Esophagus squamous epithelium (tissue), 5 donors: ENCODE measurements around the gene OR8G5. TPM values are rescaled to one million over a fixed set of nuclear protein-coding genes. Genes with fewer than 3 reads are reported as not detected.
"Not testable (repeated sequence)": the region's sequence is repeated elsewhere in the genome, so short reads cannot be mapped to it uniquely, and the experiment has no call there.

Experiments used
- DNase-seq: peaks from one replicate; lab custom pipeline; 2025; lab: John Stamatoyannopoulos, UW
- H3K27ac ChIP-seq, 4 donors: fragments of 200-600 bp; sonication (generic); one replicate each; pipeline ENCODE4 v1.5.1; 2016 to 2019; ENCODE audit warnings: mild to moderate bottlenecking in 1 of 4
- H3K27me3 ChIP-seq, 4 donors: fragments of 200-600 bp; sonication (generic); 1 replicate in 3 of 4; 2 replicates in 1 of 4; pipeline versions ENCODE4 v1.5.1 to v1.6.0; 2017 to 2021; ENCODE audit warnings: antibody characterized with exemption in 1 of 4
- H3K36me3 ChIP-seq, 3 donors: fragments of 200-600 bp; sonication (generic); one replicate each; pipeline ENCODE4 v1.5.1; 2016 to 2019
- H3K4me1 ChIP-seq, 3 donors: fragments of 200-600 bp; sonication (generic); one replicate each; pipeline ENCODE4 v1.5.1; 2017 to 2019
- H3K4me3 ChIP-seq, 4 donors: fragments of 200-600 bp; sonication (generic); 1 replicate in 3 of 4; 2 replicates in 1 of 4; pipeline ENCODE4 v1.5.1; 2016 to 2019; ENCODE audit warnings: mild to moderate bottlenecking in 2 of 4, moderate library complexity in 1 of 4
- H3K9me3 ChIP-seq, 3 donors: fragments of 200-600 bp; sonication (generic); one replicate each; pipeline ENCODE4 v1.5.1; 2016 to 2019
- POLR2A ChIP-seq, 4 donors: fragments of 450-650 bp; IDR thresholded peaks; one replicate each; pipeline ENCODE4 v1.6.1; 2017; ENCODE audit warnings: antibody characterized with exemption in 4 of 4, mild to moderate bottlenecking in 4 of 4, moderate library complexity in 3 of 4
- WGBS, 2 donors: methylation state at CpG; one replicate each; pipeline ENCODE4 v1.1.5; 2018; 5-methylcytosine and 5-hydroxymethylcytosine counted together
- intact Hi-C: fragments of 100-400 bp; cut with DNase I; formaldehyde crosslinking; loops from one replicate; pipeline ENCODE4 v1.15.0; 2022
- total RNA-seq, 4 donors: library from RNA; depleted of rRNA; stranded (reverse); fragments of >200 nt; gene quantifications; one replicate each; pipeline ENCODE4 v1.1.0, GENCODE V29; 2016
- TF ChIP-seq, protein P1 (sequence below), 6 experiments: fragments of 450-650 bp in 4 of 6; fragments of 200-600 bp in 2 of 6; sonication (generic) in 2 of 6; IDR thresholded peaks; one replicate each; pipeline ENCODE4 v1.5.1; 2016 to 2019; ENCODE audit warnings: antibody characterized with exemption in 6 of 6, mild to moderate bottlenecking in 4 of 6, moderate library complexity in 4 of 6
- donor health status: DM: yes; HTN: yes; CAD: no.

Gene OR8G5
- total RNA-seq, 4 donors from 2014 or later = not detected

DNA sequence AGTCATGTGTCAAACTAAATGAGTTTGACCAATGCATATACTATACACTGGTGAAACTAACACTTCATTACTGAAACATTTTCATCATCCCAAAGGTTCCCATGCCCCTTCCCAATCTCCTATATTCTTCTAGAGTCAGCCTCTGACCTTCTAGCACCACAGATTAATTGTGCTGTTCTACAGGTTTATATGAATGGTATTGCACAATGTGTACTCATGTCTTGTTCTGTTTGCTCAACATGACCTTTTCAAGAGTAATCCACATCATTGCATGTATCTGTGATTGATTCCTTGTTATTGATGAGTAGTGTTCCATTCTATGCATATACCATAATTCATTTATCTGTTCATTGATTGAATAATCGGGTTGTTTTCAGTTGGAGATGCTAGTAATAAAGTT lies 22.8 kb upstream of the OR8G5 start:
- Histone ChIP-seq H3K9me3 (no peaks in the 10 kb centered on the region), H3K27me3 (no peaks in the 10 kb centered on the region), H3K4me1 (no peaks in the 10 kb centered on the region), H3K4me3 (no peak overlapping the region), H3K36me3 (no peaks in the 10 kb centered on the region), H3K27ac (no peak overlapping the region)
- 0 to 38% methylated on average over 1 of the region's 1 CpG for WGBS, 2 donors
- TF ChIP-seq POLR2A (IDR thresholded peaks at IDR 0.05) = no peak
- TF ChIP-seq, protein P1, sequence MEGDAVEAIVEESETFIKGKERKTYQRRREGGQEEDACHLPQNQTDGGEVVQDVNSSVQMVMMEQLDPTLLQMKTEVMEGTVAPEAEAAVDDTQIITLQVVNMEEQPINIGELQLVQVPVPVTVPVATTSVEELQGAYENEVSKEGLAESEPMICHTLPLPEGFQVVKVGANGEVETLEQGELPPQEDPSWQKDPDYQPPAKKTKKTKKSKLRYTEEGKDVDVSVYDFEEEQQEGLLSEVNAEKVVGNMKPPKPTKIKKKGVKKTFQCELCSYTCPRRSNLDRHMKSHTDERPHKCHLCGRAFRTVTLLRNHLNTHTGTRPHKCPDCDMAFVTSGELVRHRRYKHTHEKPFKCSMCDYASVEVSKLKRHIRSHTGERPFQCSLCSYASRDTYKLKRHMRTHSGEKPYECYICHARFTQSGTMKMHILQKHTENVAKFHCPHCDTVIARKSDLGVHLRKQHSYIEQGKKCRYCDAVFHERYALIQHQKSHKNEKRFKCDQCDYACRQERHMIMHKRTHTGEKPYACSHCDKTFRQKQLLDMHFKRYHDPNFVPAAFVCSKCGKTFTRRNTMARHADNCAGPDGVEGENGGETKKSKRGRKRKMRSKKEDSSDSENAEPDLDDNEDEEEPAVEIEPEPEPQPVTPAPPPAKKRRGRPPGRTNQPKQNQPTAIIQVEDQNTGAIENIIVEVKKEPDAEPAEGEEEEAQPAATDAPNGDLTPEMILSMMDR (IDR thresholded peaks at IDR 0.05) = no peak
- intact Hi-C loops = no loop called here
- no peak for DNase-seq

DNA sequence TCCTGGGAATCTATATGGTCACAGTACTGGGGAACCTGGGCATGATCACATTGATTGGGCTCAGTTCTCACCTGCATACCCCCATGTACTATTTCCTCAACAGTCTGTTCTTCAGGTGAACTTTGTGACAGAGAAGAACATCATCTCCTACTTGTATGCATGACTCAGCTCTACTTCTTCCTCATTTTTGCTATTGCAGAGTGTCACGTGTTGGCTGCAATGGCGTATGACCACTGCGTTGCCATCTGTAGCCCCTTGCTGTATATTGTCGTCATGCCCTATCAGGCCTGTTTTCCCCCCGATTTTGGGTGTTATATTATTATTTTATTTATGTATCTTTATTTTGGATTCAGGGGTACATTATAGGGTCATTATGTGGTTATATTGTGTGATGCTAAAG lies 17.7 kb upstream of the OR8G5 start:
- no peak for DNase-seq
- H3K27me3 ChIP-seq = no peaks in the 10 kb centered on the region
- H3K9me3 ChIP-seq = no peaks in the 10 kb centered on the region
- intact Hi-C loops = no loop called here
- no peak overlapping the region for H3K27ac ChIP-seq
- TF ChIP-seq POLR2A (IDR thresholded peaks at IDR 0.05) = no peak
- TF ChIP-seq, protein P1 (IDR thresholded peaks at IDR 0.05) = no peak
- no peaks in the 10 kb centered on the region for H3K4me1 ChIP-seq
- no peak overlapping the region for H3K4me3 ChIP-seq
- no peaks in the 10 kb centered on the region for H3K36me3 ChIP-seq
- 46 to 69% methylated on average over 5 of the region's 5 CpGs for WGBS, 2 donors

DNA sequence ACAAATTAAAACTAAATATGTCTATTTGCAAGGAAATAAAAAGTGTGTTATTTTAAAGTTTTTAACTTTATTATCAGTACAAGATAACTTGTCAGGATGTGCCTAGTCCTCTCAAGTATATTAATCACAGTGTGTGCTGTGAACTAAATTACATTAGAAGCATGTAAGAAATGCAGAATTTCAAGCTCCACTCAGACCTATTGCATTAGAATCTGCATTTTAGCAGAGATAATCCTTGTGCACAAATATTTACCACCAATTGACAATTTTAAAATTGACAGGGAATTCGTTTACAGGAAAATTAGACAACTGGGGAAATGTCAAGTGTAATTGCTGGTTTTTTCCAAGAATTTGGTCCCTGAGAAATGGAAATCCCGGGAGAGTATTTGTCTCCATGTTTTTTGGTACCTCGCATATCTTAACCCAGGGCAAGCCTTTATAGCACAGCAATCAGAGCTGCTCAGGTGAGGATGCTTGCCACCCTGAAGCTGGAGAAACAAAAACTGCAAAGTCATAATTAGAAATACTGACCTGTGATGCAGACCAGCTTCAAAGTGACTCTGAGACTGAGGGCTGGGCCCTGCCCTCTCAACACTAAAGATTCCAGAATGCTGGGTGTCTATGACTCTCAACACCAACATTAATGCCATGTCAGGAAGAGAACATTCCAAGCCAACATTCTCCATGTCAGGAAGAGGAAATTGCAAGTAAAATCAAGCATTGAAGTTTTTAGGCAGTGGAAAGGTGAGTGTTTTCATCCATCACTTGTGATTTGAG lies 15.4 kb upstream of the OR8G5 start, which contains the start of gene OR8G1:
Gene OR8G1 (plus strand): TSS at position 475 of the 777 bp plus-strand sequence. CDS start 8,581 bp downstream, outside the sequence.
- Histone ChIP-seq H3K4me1 (no peaks in the 10 kb centered on the region), H3K27ac (no peak within 1 kb of the TSS), H3K9me3 (no peaks in the 10 kb centered on the region), H3K27me3 (no peaks in the 10 kb centered on the region), H3K36me3 (no peaks in the 10 kb centered on the region), H3K4me3 (no peak within 1 kb of the TSS)
- 41 to 57% methylated on average over 3 of the region's 3 CpGs for WGBS, 2 donors
- no peak for TF ChIP-seq POLR2A (IDR thresholded peaks at IDR 0.05)
- TF ChIP-seq, protein P1 (IDR thresholded peaks at IDR 0.05) = no peak
- no peak for DNase-seq
- intact Hi-C loops = no loop called here

DNA sequence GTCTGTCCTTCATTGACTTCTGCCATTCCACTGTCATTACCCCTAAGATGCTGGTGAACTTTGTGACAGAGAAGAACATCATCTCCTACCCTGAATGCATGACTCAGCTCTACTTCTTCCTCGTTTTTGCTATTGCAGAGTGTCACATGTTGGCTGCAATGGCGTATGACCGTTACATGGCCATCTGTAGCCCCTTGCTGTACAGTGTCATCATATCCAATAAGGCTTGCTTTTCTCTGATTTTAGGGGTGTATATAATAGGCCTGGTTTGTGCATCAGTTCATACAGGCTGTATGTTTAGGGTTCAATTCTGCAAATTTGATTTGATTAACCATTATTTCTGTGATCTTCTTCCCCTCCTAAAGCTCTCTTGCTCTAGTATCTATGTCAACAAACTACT lies 6.3 kb upstream of the OR8G5 start:
- 53 to 55% methylated on average over 3 of the region's 3 CpGs for WGBS, 2 donors

DNA sequence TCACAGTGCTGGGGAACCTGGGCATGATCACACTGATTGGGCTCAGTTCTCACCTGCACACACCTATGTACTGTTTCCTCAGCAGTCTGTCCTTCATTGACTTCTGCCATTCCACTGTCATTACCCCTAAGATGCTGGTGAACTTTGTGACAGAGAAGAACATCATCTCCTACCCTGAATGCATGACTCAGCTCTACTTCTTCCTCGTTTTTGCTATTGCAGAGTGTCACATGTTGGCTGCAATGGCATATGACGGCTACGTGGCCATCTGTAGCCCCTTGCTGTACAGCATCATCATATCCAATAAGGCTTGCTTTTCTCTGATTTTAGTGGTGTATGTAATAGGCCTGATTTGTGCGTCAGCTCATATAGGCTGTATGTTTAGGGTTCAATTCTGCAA lies 8.9 kb downstream of the OR8G5 start:
- DNase-seq, H3K36me3 ChIP-seq, H3K4me1 ChIP-seq, intact Hi-C loops, H3K4me3 ChIP-seq, H3K27ac ChIP-seq, H3K9me3 ChIP-seq, H3K27me3 ChIP-seq: not testable (repeated sequence)
- WGBS, 2 donors = 59 to 63% methylated on average over 4 of the region's 4 CpGs

More for the DNA sequence above, 6.3 kb upstream of the OR8G5 start:
- intact Hi-C loops, H3K27ac ChIP-seq, H3K36me3 ChIP-seq, H3K4me3 ChIP-seq, DNase-seq, H3K4me1 ChIP-seq, H3K9me3 ChIP-seq, H3K27me3 ChIP-seq: not testable (repeated sequence)

DNA sequence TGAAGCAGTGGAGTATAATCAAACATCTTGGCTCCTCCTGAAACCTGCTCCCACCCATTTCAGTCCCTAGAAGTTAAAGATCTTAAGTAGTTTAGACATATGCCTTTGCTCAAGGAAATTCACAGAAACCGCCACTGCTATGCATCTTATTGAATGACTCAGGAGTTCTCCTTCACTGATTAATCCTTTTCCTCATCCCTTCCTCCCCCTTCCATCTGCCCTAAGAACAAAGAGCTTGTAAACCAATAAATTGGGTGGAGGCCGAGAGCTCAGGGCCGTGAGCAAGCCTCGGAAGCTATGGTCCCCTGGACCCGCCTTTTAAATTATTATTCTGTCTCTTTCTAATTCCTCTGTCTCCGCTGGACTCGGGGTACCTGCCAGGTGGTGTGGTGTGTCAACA lies 14.7 kb downstream of the OR8G5 start:
- 54 to 67% methylated on average over 7 of the region's 7 CpGs for WGBS, 2 donors
- DNase-seq, H3K4me1 ChIP-seq, H3K27me3 ChIP-seq, H3K27ac ChIP-seq, H3K36me3 ChIP-seq, H3K4me3 ChIP-seq, intact Hi-C loops, H3K9me3 ChIP-seq: not testable (repeated sequence)
